Nephron progenitor cell (in vitro differentiated cells): ENCODE data around the gene ARHGAP30.

Experiments used
- DNase-seq: peaks from one replicate; pipeline ENCODE4 v3.0.0; 2021
- H3K27ac Mint-ChIP-seq: 2 replicates; pipeline ENCODE4 v1.8.0; 2021; ENCODE audit warnings: mild to moderate bottlenecking, moderate library complexity, mixed read lengths
- H3K27me3 Mint-ChIP-seq: 2 replicates; pipeline ENCODE4 v1.8.0; 2021; ENCODE audit warnings: mild to moderate bottlenecking, low read depth, mixed read lengths; ENCODE audit not compliant: poor library complexity
- H3K36me3 Mint-ChIP-seq: 2 replicates; pipeline ENCODE4 v1.8.0; 2021; ENCODE audit warnings: low read depth, mixed read lengths
- H3K4me1 Mint-ChIP-seq: 2 replicates; pipeline ENCODE4 v1.8.0; 2021; ENCODE audit warnings: mixed read lengths
- H3K4me3 Mint-ChIP-seq: 2 replicates; pipeline ENCODE4 v1.8.0; 2021; ENCODE audit warnings: mild to moderate bottlenecking, moderate library complexity, mixed read lengths
- H3K9me3 Mint-ChIP-seq: 2 replicates; pipeline ENCODE4 v1.8.0; 2021; ENCODE audit warnings: mild to moderate bottlenecking, moderate library complexity, mixed read lengths
- CTCF ChIP-seq: fragments of 200-600 bp; sonication (generic); IDR thresholded peaks from 2 replicates; pipeline ENCODE4 v1.5.0; 2021; ENCODE audit warnings: antibody characterized with exemption

Gene ARHGAP30

GRCh38 chr1:161009602-161010211, 60.0 kb downstream of the ARHGAP30 start:
- H3K4me3 Mint-ChIP-seq, result no peak overlapping the region
- peaks cover 13% of the 10 kb centered on the region for H3K4me1 Mint-ChIP-seq
- H3K9me3 Mint-ChIP-seq, result no peaks in the 10 kb centered on the region
- no peaks in the 10 kb centered on the region for H3K36me3 Mint-ChIP-seq
- no peak for TF ChIP-seq CTCF
- no peak for DNase-seq
- peaks cover 8% of the 10 kb centered on the region for H3K27me3 Mint-ChIP-seq
- no peak overlapping the region for H3K27ac Mint-ChIP-seq

GRCh38 chr1:161008869-161009510, 60.7 kb downstream of the ARHGAP30 start:
- no peaks in the 10 kb centered on the region for H3K36me3 Mint-ChIP-seq
- DNase-seq, result no peak
- no peak for TF ChIP-seq CTCF
- H3K27ac Mint-ChIP-seq, result no peak overlapping the region
- no peaks in the 10 kb centered on the region for H3K9me3 Mint-ChIP-seq
- peaks cover 8% of the 10 kb centered on the region for H3K27me3 Mint-ChIP-seq
- peaks cover 10% of the 10 kb centered on the region for H3K4me1 Mint-ChIP-seq
- no peak overlapping the region for H3K4me3 Mint-ChIP-seq

- no peak for DNase-seq
- H3K9me3 Mint-ChIP-seq, result no peaks in the 10 kb centered on the region
- H3K4me3 Mint-ChIP-seq, result no peak overlapping the region
- peaks cover 3% of the 10 kb centered on the region for H3K27me3 Mint-ChIP-seq
- H3K4me1 Mint-ChIP-seq, result no peaks in the 10 kb centered on the region
- no peak for TF ChIP-seq CTCF
- no peak overlapping the region for H3K27ac Mint-ChIP-seq
- H3K36me3 Mint-ChIP-seq, result no peaks in the 10 kb centered on the region
Measured at GRCh38 chr1:161007369-161007768, 62.3 kb downstream of the ARHGAP30 start.

- Mint-ChIP-seq H3K4me1 (peaks cover 3% of the 10 kb centered on the region), H3K27ac (peak overlapping the region; percentile 84), H3K36me3 (no peaks in the 10 kb centered on the region), H3K27me3 (peaks cover 3% of the 10 kb centered on the region), H3K4me3 (no peak overlapping the region), H3K9me3 (no peaks in the 10 kb centered on the region)
- TF ChIP-seq CTCF, result no peak
- no peak for DNase-seq
Measured at GRCh38 chr1:161006563-161006962, 63.1 kb downstream of the ARHGAP30 start.

- DNase-seq, result no peak
- Mint-ChIP-seq H3K4me3 (no peak overlapping the region), H3K36me3 (peaks cover 20% of the 10 kb centered on the region), H3K27me3 (peaks cover 2% of the 10 kb centered on the region), H3K27ac (peak overlapping the region; percentile 10), H3K4me1 (peaks cover 4% of the 10 kb centered on the region), H3K9me3 (no peaks in the 10 kb centered on the region)
- no peak for TF ChIP-seq CTCF
Measured at GRCh38 chr1:161001525-161001924, 68.2 kb downstream of the ARHGAP30 start.
